ENCODE data around the gene SLC6A8. TPM values are rescaled to one million over a fixed set of nuclear protein-coding genes. Genes with fewer than 3 reads are reported as not detected.

Gene SLC6A8
- total and polyA plus RNA-seq, 2 of the 4 experiments (the other 2 are of a cell fraction): 7.2 to 25.5 TPM

DNA sequence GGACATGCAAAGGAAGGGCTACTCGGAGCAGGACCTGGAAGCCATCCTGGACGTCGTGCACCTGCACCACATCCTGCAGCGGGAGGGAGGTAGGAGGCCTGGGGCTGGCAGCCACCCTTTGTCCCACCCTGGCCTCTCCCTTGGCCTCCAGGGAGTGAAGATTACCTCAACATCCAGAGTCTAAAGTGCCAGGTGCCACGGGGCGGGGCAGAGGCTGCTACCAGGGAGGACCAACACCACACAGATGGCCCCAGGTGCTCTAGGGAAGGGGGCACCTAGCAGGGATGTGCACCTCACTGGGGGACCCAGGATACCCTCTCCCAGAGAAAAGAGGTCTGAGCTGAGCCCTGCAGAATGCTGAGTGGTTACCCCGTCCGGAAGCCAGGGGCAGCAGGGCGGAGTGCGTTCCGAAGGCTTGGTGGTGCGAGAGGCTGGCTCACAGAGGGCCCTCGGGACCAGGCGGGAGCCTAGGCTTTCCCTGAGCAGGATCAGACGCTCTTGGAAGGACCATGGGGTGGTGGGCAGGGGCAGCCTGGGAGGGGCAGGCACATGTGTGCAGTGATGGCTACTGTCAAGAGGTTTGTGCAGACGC, 53.0 kb downstream of the SLC6A8 start:
- intact Hi-C loops (cut with micrococcal nuclease): no loop called here
- ATAC-seq (ENCODE audit: low read depth) (no peak), DNase-seq (no peak)
- Histone ChIP-seq H3K4me3 (ENCODE audit: insufficient read depth, low read depth, low read length) (no peak overlapping the region), H3K9ac (ENCODE audit: low read depth, low read length) (no peak overlapping the region), H2BK15ac (ENCODE audit: low read depth, low read length) (no peak overlapping the region), H3K27ac (ENCODE audit: insufficient read depth, low read length) (no peak overlapping the region), H3K14ac (replicated peaks; ENCODE audit: low read depth, low read length) (no peak overlapping the region), H3K9me1 (ENCODE audit: insufficient read depth, low read length) (no peaks in the 10 kb centered on the region), H3K79me1 (ENCODE audit: low read depth in 1 of 2, low read length in 2 of 2) (no peaks in the 10 kb centered on the region), H3K27me3 (ENCODE audit: control insufficient read depth, insufficient read depth, low read length) (no peaks in the 10 kb centered on the region), H2BK120ac (ENCODE audit: low read depth, low read length) (no peak overlapping the region), H3K4me2 (ENCODE audit: low read depth, low read length) (no peak overlapping the region), H2AK5ac (ENCODE audit: low read depth, low read length) (no peak overlapping the region), H4K91ac (ENCODE audit: insufficient read depth, low read depth, low read length) (no peak overlapping the region), H2BK5ac (ENCODE audit: low read depth, low read length, poor library complexity, severe bottlenecking) (no peak overlapping the region), H2AK9ac (replicated peaks; ENCODE audit: low read depth, low read length, poor library complexity) (no peak overlapping the region), H4K5ac (ENCODE audit: low read depth, low read length) (no peak overlapping the region), H2BK20ac (ENCODE audit: low read depth, low read length) (no peak overlapping the region), H3K18ac (ENCODE audit: low read depth, low read length) (no peak overlapping the region), H3K36me3 (ENCODE audit: control insufficient read depth, insufficient read depth, low read length) (peaks cover 10% of the 10 kb centered on the region; the same call in 1 of the 2 replicates), H2AFZ (replicated peaks; ENCODE audit: low read length, poor library complexity) (no peak overlapping the region), H3K4ac (ENCODE audit: low read depth, low read length) (no peak overlapping the region), H4K20me1 (ENCODE audit: insufficient read depth, low read length) (no peaks in the 10 kb centered on the region), H4K8ac (ENCODE audit: low read depth in 2 of 2, low read length in 2 of 2) (no peak overlapping the region), H3K9me3 (ENCODE audit: control insufficient read depth, insufficient read depth, low read length) (0 out of 2 replicates have a peak, but pooled peaks cover 1% of the 10 kb centered on the region), H3K4me1 (ENCODE audit: control insufficient read depth, insufficient read depth, low read length) (peaks cover 3% of the 10 kb centered on the region; the same call in 1 of the 2 replicates), H3K23ac (ENCODE audit: low read depth, low read length) (no peak overlapping the region), H3K56ac (ENCODE audit: extremely low read depth, insufficient read depth, low read length) (no peak overlapping the region)
- CTCF ChIA-PET: no interaction called here
- in situ Hi-C loops (cut with MboI; ENCODE audit: low sequenced_read_pairs): no loop called here
- no TSS peak for BruUV-seq (replicated peaks)
- no CpG with 5 or more reads among the region's 16 CpGs for WGBS, 2 experiments (ENCODE audit: extremely low coverage in 2 of 2, insufficient read length in 1 of 2)
- TF ChIP-seq RAD21 (IDR thresholded peaks at IDR 0.05; ENCODE audit: low read length): no peak
- TF ChIP-seq USF2 (IDR thresholded peaks at IDR 0.05; ENCODE audit: low read depth, low read length): no peak
- TF ChIP-seq, protein P1, sequence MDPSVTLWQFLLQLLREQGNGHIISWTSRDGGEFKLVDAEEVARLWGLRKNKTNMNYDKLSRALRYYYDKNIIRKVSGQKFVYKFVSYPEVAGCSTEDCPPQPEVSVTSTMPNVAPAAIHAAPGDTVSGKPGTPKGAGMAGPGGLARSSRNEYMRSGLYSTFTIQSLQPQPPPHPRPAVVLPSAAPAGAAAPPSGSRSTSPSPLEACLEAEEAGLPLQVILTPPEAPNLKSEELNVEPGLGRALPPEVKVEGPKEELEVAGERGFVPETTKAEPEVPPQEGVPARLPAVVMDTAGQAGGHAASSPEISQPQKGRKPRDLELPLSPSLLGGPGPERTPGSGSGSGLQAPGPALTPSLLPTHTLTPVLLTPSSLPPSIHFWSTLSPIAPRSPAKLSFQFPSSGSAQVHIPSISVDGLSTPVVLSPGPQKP (IDR thresholded peaks at IDR 0.05; ENCODE audit: borderline replicate concordance, low read depth, low read length): no peak
- no peak for TF ChIP-seq NFE2L2 (IDR thresholded peaks at IDR 0.05; ENCODE audit: low read depth, low read length)
- no peak for TF ChIP-seq RFX5 (IDR thresholded peaks at IDR 0.05; ENCODE audit: low read depth, low read length)
- TF ChIP-seq RCOR1 (IDR thresholded peaks at IDR 0.05; ENCODE audit: insufficient replicate concordance, low read length): no peak
- TF ChIP-seq, protein P2, sequence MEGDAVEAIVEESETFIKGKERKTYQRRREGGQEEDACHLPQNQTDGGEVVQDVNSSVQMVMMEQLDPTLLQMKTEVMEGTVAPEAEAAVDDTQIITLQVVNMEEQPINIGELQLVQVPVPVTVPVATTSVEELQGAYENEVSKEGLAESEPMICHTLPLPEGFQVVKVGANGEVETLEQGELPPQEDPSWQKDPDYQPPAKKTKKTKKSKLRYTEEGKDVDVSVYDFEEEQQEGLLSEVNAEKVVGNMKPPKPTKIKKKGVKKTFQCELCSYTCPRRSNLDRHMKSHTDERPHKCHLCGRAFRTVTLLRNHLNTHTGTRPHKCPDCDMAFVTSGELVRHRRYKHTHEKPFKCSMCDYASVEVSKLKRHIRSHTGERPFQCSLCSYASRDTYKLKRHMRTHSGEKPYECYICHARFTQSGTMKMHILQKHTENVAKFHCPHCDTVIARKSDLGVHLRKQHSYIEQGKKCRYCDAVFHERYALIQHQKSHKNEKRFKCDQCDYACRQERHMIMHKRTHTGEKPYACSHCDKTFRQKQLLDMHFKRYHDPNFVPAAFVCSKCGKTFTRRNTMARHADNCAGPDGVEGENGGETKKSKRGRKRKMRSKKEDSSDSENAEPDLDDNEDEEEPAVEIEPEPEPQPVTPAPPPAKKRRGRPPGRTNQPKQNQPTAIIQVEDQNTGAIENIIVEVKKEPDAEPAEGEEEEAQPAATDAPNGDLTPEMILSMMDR (conservative IDR thresholded peaks at IDR 0.05; ENCODE audit: low read depth, low read length): no peak
- TF ChIP-seq CHD1 (IDR thresholded peaks at IDR 0.05; ENCODE audit: low read depth, low read length): no peak
- no peak for TF ChIP-seq MXI1 (IDR thresholded peaks at IDR 0.05; ENCODE audit: borderline replicate concordance, low read depth, low read length)
- TF ChIP-seq MAFK (IDR thresholded peaks at IDR 0.05; ENCODE audit: low read depth, low read length): no peak
- TF ChIP-seq CEBPB (IDR thresholded peaks at IDR 0.05; ENCODE audit: low read depth, low read length): no peak
- no peak for TF ChIP-seq FOS (IDR thresholded peaks at IDR 0.05; ENCODE audit: low read depth, low read length)
- no peak for TF ChIP-seq BHLHE40 (IDR thresholded peaks at IDR 0.05; ENCODE audit: low read depth, low read length)
- TF ChIP-seq MAZ (IDR thresholded peaks at IDR 0.05; ENCODE audit: borderline replicate concordance, low read depth, low read length): no peak
- TF ChIP-seq SMC3 (IDR thresholded peaks at IDR 0.05; ENCODE audit: low read depth, low read length): no peak
- TF ChIP-seq POLR2A (IDR thresholded peaks at IDR 0.05; ENCODE audit: low read depth, low read length): no peak
- POLR2A ChIA-PET (ENCODE audit: unreplicated experiment): no interaction called here
- dilution Hi-C loops (cut with HindIII; ENCODE audit: low sequenced_read_pairs, unreplicated experiment): no loop called here
